ENCODE results near the gene CX3CR1.

CX3CR1 gene

DNA sequence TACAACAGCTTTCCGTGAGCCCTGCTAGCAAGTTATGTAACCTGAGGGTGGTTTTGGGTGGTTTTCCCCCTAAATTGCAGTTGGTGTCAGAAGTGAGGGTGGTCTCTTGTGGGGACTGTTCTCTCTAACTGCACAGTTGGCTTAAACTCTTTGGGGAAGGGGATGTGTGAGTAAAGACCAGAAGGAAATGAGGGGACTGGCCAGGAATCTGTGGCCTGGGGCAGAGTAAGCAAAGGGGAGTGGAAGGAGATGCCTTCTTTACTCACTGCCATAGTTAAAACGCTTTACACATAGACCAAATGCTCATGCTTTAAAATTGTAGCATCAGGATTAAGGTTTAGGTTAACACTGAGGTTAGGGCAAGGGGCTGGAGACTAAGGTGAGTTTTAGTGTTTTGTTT lies 66.2 kb downstream of the CX3CR1 start:
- H3K27ac ChIP-seq (ENCODE audit: low read length), result no peak overlapping the region
- no peaks in the 10 kb centered on the region for H3K27me3 ChIP-seq (ENCODE audit: control insufficient read depth, insufficient read depth, low read length)
- H3K9ac ChIP-seq (ENCODE audit: low read length), result no peak overlapping the region
- peaks cover 18% of the 10 kb centered on the region for H3K4me1 ChIP-seq (ENCODE audit: control insufficient read depth, low read depth, low read length)
- H3K4me3 ChIP-seq (ENCODE audit: low read length), result no peak overlapping the region
- no peaks in the 10 kb centered on the region for H3K36me3 ChIP-seq (ENCODE audit: control insufficient read depth, low read depth, low read length)
- H3K9me3 ChIP-seq (ENCODE audit: control insufficient read depth, low read depth, low read length), result no peaks in the 10 kb centered on the region
